Upper lobe of left lung (tissue), 4 donors: ENCODE results near the gene TP73.

ENCODE experiments used
- POLR2A ChIP-seq, 4 donors: fragments of 450-650 bp; IDR thresholded peaks; one replicate each; pipeline ENCODE4 v1.5.1; 2016 to 2017; ENCODE audit warnings: antibody characterized with exemption in 4 of 4, mild to moderate bottlenecking in 2 of 4
- TF ChIP-seq, protein P1 (sequence below), 6 experiments: fragments of 450-650 bp in 4 of 6; fragments of 200-600 bp in 2 of 6; sonication (generic) in 2 of 6; IDR thresholded peaks; one replicate each; pipeline ENCODE4 v1.5.1; 2016 to 2019; ENCODE audit warnings: antibody characterized with exemption in 6 of 6

DNA sequence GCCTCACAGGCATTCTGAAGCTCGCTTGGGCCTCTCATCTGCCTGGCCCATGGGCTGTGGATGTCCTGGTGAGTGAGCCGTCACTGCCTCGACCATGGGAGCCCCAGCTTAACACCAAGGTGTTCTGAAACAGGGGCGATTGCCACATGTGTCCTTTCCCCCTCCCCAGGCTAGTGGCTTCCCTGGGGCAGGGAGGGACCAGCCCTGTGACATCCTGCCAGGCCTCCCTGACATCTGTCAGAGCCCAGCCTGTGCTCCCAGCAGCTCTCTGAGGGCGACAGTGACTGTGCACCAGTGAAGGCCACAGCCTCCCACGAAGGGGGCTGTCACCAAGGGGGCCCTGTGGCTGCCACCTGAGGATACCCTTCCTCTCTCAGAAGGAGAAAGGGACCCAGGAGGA, 64.0 kb downstream of the TP73 start:
- TF ChIP-seq, protein P1, sequence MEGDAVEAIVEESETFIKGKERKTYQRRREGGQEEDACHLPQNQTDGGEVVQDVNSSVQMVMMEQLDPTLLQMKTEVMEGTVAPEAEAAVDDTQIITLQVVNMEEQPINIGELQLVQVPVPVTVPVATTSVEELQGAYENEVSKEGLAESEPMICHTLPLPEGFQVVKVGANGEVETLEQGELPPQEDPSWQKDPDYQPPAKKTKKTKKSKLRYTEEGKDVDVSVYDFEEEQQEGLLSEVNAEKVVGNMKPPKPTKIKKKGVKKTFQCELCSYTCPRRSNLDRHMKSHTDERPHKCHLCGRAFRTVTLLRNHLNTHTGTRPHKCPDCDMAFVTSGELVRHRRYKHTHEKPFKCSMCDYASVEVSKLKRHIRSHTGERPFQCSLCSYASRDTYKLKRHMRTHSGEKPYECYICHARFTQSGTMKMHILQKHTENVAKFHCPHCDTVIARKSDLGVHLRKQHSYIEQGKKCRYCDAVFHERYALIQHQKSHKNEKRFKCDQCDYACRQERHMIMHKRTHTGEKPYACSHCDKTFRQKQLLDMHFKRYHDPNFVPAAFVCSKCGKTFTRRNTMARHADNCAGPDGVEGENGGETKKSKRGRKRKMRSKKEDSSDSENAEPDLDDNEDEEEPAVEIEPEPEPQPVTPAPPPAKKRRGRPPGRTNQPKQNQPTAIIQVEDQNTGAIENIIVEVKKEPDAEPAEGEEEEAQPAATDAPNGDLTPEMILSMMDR (IDR thresholded peaks at IDR 0.05), result no peak
- no peak for TF ChIP-seq POLR2A (IDR thresholded peaks at IDR 0.05)
